ENCODE data around the gene TLE7.

Gene TLE7

DNA sequence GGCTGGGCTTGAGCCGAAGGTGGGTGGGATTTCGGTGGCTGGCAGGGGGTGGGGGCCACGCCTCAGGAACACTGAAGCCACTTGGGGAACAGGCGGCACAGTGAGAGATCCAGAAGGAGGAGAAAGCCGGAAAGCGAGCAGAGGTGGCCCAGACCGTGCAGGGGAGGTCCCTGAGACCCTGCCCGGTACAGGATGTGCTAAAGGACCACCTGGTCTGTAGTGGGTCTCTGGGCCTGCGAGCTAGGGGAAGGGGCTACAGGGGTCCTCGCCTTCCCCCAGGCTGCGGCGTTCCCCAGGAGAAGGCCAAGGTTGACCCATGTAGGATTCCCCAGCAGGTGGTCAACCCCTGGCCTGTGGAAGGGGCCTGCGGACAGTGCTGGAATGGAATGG lies at the start of gene TLE7:
Gene TLE7 (minus strand): TSS at position 4 of the 390 bp plus-strand sequence. CDS start 8,730 bp downstream, outside the sequence.
- no peak for DNase-seq (ENCODE audit: low read depth in 1 of 2, low spot score in 1 of 2)

DNA sequence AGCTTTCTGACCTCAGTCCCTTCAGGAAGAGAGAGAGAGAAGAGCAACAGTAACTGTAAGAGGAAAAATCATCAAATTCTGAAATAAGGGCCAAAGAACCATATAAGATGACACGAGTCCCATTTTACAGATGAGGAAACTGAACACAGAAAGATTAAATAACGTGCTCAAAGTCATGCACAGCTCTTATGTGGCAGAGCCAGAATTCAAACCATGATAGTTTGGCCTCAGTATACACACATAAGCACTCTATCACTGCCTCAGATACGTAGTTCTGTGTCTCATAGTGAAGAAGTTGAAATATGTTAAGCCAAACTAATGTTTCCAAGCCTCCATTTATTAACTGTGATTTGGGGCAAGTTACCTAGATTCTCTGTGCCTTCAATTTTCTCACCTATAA lies 49.2 kb upstream of the TLE7 start:
- DNase-seq (ENCODE audit: low read depth in 1 of 2, low spot score in 1 of 2): no peak

GRCh38 chr16:71490361-71490760 lies 48.5 kb upstream of the TLE7 start:
- DNase-seq (ENCODE audit: low read depth in 1 of 2, low spot score in 1 of 2): no peak

DNA sequence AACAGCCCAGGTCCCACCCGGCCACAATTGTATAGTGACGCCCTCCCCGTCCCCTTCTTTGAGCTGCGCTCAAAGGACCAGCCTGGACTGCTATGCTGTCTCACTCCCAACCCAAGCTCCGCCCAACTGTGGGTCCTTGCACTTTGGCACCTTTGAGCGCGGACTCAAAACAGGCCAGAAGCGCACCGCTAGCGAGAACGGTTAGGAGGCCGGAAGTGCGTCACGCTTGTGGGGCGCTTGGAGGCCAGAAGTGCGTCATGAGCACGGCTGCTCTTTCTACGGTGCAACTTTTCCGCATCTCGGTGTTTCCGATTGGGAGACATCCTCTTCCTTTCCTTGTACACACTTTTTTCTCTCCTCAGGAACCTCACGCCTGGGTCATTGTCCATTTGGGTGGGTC lies 47.3 kb upstream of the TLE7 start, which contains the start of gene ZNF19:
Gene ZNF19 (minus strand): TSS at position 203 of the 400 bp plus-strand sequence. CDS start 7,210 bp downstream, outside the sequence.
- no peak for DNase-seq (ENCODE audit: low read depth in 1 of 2, low spot score in 1 of 2)

DNA sequence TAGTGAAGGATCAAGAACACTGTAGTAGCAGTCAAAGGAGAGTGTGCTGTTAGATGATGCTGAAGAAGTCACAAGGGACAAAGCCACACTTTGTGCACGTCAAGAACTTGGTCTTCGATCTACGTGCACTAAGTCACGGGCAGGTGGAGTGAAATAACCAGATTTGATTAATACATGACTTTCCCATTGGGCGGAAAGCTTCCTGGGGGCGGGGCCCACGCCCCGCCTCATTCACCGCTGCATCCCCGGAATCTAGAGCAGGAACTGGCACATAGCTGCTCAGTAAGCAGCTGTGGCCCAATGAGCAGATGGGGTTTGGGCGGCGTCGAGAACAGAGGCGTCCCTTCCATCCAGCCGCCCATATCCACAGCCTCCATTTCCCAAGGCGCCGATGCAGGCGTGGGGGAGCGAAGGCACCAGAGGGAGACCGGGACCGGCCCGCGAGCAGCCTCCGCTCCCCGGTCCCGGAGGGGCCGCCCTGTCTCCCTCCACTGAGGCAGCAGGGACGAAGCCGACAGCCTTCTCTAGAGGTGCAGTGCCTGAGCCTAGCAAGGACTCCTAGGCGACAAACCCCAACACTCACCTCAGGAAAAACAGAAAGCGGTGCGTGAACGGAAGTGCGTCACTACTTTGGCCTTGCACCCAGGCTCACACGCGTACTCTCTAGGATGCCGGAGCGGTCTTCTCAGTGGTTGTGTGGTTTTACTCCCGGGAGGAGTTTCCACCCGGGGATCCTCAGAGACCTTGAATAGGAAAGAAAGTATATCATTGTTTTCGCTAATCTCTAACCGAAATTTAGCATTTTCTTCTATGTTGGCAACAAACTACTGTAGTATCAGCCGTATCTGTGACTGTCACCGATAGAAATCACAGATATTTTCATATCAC lies 42.4 kb upstream of the TLE7 start:
- peak; percentile 41 to 46 for DNase-seq (ENCODE audit: low read depth in 1 of 2, low spot score in 1 of 2)

DNA sequence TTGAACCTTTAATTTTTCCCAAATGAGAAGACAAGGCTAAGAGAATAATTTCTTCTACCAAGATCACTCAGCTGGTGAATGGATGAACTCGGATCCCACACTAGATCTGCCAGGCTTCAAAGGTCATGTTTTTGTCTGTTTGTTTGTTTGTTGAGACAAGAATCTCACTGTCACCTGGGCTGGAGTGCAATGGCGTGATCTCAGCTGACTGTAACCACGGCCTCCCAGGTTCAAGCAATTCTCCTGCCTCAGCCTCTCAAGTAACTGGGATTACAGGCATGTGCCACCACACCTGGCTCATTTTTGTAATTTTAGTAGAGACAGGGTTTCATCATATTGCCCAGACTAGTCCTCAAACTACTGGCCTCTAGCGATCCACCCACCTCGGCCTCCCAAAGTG lies 40.7 kb upstream of the TLE7 start:
- no peak for DNase-seq (ENCODE audit: low read depth in 1 of 2, low spot score in 1 of 2)

- DNase-seq (ENCODE audit: low read depth in 1 of 2, low spot score in 1 of 2): no peak
Measured at GRCh38 chr16:71480956-71481355, 39.1 kb upstream of the TLE7 start.

DNA sequence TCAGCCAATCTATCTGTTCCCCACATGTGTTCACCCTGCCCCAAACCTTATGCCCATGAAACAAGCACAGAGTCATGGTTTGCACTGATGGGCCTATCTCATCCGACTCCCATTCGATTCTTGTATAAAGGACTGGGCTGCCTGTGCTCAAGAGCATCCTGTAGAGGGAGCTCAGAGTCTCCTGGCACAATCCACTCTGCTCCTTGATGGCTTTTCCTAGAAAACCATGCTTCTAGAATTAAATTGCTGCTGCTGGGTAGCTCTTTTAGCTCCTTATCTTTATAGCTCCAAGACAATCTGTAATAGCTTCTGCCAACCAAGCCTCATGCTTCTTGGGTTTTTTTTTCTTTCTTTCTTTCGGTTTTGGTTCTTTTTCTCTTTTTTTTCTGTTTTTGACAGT lies 37.6 kb upstream of the TLE7 start:
- no peak for DNase-seq (ENCODE audit: low read depth in 1 of 2, low spot score in 1 of 2)

GRCh38 chr16:71476457-71477124 lies 34.7 kb upstream of the TLE7 start:
- DNase-seq (ENCODE audit: low read depth in 1 of 2, low spot score in 1 of 2): no peak

DNA sequence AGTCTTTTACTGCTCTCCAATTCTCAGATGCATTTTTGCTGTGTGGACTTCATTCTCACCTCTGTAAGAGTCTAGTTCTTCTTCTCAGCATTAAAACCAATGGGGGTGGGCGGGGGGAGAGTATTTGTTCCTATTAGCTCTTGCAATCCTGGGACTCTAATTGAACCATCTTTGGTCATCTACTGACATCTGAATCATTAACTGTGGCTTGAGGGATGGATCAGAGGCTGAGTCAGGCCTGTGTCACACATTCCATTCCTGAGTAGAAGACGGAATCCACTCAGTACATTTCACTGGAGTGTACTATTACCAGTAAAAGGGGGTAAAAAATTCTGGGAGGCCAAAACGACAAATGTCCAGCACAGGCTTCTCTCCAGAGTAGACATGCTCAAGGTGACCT lies 33.0 kb upstream of the TLE7 start:
- no peak for DNase-seq (ENCODE audit: low read depth in 1 of 2, low spot score in 1 of 2)

DNA sequence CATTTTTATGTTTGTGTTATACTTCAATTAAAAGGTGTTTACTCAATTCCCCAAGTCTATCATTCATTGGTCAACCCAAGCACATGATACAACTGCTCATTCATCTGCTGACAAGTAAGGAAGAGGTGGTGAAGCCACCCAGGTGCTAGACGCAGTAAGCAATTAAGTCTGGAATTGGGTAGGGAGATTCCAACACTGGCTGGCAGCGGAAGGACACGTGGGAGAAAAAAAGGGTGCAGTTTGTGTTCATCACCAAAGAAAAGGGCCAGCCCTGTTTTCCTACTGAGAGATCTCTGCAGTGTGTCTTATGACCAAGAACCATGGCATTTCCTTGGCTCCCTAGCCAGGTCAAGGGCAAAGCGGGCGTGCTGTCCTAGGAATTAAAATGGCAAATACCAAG lies 32.0 kb upstream of the TLE7 start:
- DNase-seq (ENCODE audit: low read depth in 1 of 2, low spot score in 1 of 2): no peak

DNA sequence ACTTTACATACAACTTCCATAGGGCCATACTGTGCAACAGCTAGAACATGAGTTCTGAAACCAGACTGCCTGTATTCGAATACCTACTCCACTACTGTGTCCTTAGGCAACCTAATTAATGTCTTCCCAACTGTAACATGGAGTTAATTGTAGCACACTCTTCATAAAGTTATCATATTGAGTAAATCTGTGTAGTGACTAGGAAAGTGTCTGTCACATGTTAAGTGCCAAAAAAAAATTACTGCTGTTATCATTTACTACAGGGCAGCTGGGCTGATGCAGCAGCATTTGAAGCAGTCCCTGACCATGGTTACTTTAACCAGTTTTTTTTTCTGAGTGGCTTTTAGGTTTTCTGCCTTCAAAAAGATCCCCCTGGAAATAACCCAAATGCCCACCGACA lies 31.1 kb upstream of the TLE7 start:
- no peak for DNase-seq (ENCODE audit: low read depth in 1 of 2, low spot score in 1 of 2)

GRCh38 chr16:71472051-71472450 lies 30.2 kb upstream of the TLE7 start:
- no peak for DNase-seq (ENCODE audit: low read depth in 1 of 2, low spot score in 1 of 2)

DNA sequence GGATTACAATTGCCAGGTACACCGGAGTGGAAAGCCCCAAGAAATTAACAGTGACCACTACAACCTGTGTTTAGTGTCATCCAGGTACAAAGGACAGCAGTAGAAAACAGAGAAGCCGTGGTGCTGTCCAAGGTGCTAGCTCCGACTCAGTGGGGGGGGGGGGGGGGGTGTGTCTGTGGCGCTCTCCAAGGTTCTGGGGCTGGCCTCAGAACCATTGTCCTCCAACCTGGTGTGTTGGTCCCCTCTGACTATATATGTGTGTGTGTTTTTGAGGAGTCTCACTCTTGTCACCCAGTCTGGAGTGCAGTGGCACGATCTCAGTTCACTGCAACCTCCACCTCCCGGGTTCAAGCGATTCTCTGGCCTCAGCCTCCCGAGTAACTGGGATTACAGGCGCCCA lies 26.0 kb upstream of the TLE7 start:
- DNase-seq (ENCODE audit: low read depth in 1 of 2, low spot score in 1 of 2): no peak

- no peak for DNase-seq (ENCODE audit: low read depth in 1 of 2, low spot score in 1 of 2)
Measured at GRCh38 chr16:71464231-71464630, 22.4 kb upstream of the TLE7 start.

DNA sequence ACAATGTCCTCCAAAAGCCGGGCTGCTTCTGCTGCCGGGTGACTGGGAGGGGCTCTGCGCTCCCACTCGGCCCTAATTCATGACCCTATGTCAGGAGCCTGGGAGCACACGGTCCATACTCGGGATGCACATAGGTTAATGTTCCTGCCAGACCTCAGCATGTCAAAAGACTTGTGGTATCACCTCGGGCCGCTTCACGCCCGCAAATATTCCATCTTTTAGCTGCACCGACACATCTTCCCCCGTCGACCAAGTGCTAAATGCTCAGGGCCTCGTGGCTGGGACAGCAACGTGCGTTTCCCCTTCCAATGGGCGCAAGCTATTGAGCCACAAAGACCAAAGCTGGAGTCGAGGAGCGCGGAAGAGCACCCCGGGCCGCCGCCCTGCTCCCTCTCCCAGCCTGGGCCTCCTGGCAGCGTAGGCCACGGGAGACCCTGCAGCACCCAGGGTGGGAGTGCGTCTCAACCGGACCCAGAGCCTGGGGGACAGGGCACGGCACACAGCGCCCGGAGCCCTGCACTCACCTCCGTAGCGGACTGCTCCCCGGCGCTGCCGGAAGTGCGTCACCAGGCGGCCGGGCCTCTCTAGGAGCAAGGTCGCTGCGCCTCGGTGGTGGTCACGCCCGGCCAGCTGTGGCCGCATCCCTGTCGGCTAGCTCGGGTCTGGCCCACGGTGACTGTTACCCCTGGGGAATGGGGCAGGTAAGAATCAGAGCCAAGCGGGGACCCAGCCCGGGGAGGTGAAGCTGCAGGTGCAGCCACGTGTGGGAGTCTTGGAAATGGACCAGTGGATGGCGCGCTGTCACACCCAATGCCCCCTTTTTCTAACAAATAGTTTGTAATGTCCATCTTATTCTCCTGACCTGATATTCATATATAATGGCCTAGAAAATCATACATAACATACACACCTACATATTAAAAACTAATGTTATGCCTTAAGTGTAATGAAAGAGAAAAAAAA lies 20.1 kb upstream of the TLE7 start, which contains the start of gene ZNF23:
Gene ZNF23 (minus strand): TSS at position 562 of the 963 bp plus-strand sequence. CDS start 5,451 bp downstream, outside the sequence.
- DNase-seq (ENCODE audit: low read depth in 1 of 2, low spot score in 1 of 2): peak; percentile 50 to 69

- DNase-seq (ENCODE audit: low read depth in 1 of 2, low spot score in 1 of 2): no peak
Measured at GRCh38 chr16:71460941-71461340, 19.1 kb upstream of the TLE7 start.

DNA sequence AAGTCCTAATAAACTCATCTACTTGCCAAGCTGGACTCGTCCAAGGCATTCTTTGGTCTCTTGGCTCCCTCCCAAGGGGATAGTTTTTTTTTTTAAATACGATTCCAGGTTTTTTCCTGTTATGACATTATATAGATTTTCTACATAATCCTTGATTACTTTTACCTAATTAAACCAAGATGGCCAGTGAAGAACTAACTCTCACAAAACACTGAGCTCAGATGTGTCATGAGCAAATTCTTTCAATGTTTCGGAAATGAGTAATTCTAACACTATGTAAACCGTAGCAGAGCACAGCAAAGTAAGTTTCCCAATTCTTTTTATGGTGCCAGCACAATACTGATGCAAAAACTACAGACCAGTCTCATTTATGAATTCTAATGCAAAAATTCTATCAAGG lies 18.4 kb upstream of the TLE7 start:
- DNase-seq (ENCODE audit: low read depth in 1 of 2, low spot score in 1 of 2): no peak

DNA sequence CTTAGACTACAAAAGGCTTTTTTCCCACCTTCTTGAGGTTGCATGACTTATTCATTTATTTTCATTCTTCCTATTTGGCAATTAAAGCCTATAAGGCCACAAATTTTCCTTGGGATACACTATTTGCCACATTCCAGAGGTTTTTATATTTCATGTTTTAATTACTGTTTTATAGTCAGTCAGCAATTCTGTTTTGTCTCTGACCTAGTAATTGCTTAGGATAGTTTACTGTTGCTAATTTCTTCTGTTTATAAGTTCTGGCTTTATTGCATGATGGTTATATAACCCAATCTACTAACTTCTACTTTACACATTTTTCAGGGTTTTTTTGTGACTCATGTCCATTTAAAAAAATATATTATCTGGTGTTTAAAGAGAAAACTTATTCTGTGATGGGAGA lies 17.7 kb upstream of the TLE7 start:
- DNase-seq (ENCODE audit: low read depth in 1 of 2, low spot score in 1 of 2): no peak

DNA sequence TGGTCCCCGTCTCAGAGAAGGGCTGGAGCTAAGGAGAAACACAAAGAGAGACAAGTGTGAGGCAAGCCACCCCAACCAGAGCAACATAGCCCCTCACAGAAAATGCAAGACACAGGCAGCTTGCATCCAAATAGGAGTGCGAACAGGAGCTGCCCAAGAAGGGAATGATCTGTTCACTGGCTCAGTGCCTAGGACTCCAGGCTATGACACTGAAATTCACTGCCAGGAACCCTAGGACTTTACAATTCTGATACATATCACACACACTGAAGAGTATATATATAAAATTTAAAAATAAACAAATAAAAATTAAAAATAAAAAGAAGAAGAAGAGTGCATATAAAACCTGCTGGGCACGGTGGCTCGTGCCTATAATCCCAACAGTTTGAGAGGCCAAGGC lies 14.9 kb upstream of the TLE7 start:
- no peak for DNase-seq (ENCODE audit: low read depth in 1 of 2, low spot score in 1 of 2)

GRCh38 chr16:71453036-71453435 lies 11.2 kb upstream of the TLE7 start:
- no peak for DNase-seq (ENCODE audit: low read depth in 1 of 2, low spot score in 1 of 2)

Measured in stimulated activated CD4-positive, alpha-beta T cell treated with anti-CD3 and anti-CD28 coated beads, Interleukin-15, amount 100 ng/mL, for 1 hour (primary cell).